Measurements from ENCODE around the gene GHRHR.

GHRHR gene

DNA sequence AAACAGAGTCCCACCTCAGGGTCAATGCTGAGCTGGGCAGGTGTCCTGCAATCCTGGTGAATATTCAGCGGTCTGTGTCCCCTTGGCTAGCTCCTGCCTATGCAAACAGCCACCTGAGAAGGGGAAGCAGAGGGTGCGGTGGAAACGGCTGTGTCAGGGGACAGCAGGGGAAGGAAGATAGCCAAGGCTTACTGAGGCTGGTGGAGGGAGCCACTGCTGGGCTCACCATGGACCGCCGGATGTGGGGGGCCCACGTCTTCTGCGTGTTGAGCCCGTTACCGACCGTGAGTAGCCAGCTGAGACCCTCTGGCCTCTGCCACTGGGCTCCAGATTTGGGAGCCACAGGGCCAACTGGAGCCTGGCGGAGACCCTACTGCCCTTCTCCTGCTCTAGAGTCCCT lies at the start of gene GHRHR:
Gene GHRHR, plus strand, starts transcription at position 112 of the 400 bp plus-strand sequence. Its CDS starts 116 bp downstream, at position 228.
- DNase-seq, result no peak

DNA sequence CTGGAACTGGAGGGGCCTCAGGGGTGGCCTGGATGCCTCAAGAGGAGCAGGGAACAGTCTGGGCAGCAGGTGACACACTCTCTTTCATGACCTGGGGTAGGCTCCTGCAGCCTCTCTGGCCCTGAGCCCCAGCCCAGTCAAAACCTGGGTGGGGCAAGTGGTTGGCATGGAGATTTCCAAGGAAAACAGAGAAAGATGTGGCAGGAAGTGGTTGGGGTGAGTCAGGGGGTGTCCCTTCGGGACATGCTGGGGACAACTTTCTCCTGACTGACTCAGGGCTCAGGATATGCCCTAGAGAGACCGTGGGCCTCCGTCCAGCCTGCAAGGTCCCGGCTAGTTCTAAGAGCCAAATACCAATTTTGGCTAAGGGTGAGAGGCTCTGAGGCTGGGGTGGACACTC lies 49.2 kb upstream of the GHRHR start:
- peak; percentile 32 for DNase-seq

DNA sequence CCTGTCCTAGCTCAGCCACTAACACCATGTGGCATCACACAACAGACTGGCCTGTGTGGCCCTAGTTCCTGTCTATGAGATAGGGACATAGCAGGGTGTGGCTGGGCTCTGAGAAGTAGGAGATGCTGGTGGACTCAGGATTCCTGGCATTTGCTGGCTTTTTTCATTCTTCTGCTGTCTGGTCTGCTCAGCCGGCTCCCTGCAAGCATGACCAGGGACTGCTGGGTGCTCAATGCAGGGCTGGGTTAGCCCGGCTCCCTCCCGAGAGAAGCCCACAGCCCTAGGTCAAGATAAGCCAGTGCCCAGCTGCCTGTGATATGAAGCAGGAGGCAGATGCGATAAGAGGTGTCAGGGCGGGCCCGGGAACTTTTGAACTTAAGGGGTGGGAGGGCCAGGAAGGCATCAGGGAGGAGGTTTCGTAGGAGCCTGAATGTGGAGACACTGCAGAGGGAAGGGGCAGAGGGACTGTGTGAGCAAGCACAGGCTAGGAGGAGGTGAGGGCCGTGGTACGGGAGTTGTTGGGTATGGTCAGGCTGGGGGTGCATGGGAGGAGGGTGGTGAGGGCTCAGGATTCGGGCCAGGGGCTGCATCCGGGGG lies 48.6 kb upstream of the GHRHR start:
- DNase-seq, result peak; percentile 90

DNA sequence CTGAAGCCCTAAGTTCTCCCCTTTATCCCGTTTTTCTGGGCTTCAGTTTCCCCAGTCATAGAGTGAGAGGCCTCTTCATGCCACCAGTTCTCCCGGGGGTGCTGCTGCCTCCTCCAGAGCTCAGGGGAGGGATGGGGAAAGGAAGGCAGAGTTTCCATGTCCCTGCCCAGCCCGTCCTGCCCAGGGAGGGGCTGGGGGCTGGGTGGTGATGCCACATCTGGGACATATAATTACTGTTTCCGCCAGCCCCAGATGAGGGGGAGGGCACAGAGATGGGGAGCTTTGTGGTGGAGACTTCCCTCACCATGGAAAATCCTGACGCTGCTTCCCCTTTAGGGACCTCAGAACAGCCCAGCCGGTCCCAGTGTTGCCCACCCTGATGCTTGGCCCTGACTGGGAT lies 48.0 kb upstream of the GHRHR start:
- DNase-seq, result no peak

DNA sequence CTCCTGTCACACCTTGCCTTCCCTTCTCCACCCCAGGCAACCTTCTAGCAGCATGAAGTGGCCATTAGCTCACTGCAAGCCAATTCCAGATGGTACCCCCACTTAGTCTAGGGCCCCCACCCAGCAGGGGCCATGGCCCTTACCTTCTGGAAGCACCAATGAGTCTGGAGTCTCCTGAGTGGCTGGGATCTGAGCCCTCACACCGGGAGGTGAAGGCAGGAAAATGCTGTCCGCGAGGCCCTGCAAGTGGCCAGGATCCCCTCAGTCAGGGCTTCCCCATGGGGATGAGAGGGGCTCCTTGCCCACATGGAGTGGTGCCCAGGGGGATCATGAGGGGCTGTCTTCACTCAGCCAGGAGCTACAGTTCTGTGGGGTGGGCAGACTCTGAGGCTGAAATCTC lies 47.5 kb upstream of the GHRHR start:
- DNase-seq, result no peak

DNA sequence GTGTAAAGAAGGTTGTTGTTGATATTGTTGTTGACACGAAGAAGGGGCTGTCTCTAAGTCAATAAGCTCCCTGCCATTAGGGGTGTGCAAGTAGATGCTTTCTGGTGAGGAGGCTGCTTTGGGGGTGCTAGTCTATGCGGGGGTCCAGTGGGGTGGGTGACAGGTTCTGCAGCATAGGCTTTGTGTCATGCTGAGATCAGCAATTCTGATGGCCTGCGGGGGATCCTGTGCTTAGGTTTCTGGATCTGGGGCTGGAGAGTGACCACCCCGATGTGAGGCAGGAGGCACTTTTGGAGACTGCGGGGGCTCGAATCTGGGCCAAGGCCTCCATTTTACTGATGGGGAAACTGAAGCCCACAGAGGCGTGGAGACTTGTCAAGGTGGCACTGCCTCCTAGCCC lies 47.0 kb upstream of the GHRHR start:
- no peak for DNase-seq

DNA sequence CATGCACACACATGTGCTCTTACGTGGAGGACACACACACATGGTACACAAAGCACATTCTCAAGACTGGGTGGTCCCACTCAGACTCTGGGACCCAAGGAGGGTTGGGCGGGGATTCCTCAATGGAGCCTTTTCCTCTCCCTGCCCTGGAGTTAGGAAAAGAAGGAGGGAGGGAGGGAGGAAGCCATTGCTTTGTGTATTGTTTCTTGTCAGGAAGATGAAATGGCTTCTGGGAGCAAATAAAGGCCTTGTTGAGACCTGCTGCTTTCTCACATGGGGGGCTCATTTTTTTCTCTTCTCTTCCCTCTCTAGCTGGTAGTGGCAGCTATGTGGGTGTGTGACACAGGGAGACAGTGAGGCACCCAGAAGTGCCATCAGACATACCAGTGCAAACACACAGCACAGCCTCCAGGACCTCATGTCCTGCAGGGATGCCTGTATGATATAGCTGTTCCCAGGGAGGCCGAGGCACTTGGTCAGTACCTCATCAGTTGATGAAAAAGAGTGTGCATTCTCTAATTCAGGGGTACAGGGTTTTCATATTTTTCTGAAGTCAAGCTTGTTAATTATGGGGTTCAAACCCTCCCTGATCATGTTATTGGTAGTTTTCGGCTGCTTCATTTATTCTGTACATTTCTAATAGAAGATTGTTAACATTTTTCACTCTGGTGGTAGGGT lies 46.4 kb upstream of the GHRHR start:
- DNase-seq, result no peak

DNA sequence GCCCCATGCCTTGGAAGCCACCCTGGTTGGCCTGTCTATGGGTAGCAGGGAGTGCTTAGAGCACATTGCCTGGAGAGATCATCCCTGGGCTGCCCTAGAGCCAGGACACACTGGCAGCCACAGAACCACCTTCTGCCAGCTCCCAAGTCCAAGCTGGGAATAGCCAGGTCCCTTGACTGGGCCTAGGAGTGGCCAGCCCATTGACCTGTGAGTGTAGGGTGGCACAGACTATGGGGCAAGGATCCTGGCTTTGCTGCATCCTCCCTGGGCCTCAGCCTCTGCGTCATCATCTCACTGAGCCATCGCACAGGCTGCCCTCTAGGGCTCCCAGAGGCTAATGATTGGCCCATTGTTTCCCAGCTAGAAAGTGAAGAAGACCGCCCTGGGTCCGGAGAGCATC lies 45.1 kb upstream of the GHRHR start:
- DNase-seq, result no peak

DNA sequence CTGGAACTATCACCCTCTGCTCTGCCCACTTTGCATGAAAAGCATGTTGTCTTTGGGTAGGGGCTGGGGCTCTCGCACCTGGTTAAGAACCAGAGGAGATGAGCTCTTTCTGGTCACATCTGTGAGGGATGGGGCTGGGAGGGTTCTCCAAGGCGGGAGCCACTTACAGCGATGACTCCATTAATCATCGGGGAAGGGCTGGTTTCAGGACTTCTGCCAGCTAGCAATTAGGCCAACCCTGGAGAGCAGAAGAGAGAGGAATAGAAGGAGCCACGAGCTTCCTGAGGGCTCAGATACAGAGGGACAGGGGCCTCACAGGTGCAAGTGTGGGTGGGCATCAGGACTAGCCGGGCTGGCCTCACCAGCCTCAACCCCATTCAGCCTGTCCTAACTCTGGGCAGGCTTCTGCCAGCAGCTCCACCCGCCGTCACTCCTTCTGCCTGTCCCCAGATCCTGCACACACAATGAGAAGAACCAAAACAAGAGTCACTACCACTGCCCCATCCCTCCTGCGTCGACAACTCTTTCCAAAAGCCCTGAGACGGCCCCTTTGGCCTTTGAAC lies 43.7 kb upstream of the GHRHR start:
- DNase-seq, result no peak

DNA sequence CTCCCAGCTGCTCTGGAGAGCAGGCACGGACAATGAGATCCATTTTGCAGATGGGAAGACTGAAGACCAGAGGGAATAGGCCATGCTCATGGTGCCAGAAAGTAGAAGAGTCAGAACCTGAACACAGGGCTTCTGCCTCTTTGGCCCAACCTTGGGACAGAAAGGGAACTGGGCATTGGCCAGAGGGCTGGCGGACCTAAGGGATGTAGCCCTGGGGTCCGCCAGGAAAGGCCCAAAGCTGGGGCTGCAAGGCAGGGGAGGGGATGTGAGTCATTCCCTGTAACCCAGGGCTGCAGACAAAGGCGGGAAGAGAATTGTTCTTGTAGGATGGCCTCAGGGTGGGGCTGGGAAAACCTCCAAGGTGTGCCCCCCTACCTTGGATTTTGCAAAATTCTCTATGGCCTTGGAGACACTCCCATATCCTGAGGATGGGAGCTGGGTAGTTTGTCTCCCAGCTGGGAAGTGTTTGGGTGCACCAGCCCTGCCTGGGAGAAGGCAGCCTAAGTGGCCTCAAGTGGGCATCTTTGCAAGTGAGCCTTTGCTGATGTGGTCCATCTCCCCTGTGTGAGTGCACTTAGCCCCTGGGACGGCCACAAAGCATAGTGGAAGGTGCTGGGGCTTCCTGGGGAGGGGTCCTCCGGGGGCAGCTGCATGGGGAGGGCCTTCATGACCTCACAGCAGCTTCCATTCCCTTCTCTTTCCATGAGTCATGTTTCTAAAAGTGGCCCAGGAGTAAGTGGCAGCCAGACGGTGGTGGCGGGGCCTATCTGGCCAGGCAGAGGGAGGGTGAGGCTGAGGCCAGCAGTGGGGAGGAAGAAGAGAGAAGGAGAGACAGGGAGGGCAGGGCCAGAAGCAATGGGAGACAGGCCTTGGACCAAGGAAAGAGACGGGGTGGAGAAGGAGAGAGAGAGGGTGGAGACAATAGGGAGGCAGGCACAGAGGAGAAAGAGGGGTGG lies 42.9 kb upstream of the GHRHR start:
- peak; percentile 36 for DNase-seq

DNA sequence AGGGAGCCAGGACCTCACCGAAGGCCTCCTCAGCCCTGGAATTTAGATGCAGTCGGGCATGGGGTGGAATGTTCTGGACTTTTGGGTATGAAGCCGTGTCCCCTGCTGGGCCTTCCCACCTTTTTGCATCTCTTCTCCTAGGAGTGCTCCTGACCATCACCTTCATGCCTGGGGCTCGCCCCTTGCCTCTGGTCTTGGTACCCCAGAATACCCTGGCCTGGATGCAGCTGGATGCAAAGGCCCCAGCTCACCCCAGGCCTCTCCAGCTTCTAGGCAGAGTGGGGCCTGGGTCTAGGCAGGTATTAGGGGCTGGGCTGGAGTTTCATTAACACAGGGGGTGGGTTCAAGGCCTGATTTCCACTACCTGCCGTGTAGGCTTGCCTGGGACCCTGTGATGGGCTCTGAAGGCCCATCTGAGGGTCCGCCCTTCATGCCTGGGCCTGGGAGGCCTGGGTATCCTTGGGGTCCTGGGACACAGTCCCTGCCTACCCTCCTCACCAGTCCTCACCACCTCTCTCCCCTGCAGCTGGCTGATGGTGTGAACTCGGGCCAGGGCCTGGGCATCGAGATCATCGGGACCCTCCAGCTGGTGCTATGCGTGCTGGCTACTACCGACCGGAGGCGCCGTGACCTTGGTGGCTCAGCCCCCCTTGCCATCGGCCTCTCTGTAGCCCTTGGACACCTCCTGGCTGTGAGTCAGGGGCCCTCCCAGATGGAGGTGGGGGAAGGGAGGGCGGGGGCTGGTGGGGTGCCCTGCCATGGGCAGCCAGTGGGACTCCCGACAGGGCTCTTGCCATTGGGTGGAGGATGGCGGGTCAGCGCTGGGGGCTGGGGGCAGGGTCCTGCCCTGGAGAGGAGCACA lies 42.0 kb upstream of the GHRHR start:
- no peak for DNase-seq

DNA sequence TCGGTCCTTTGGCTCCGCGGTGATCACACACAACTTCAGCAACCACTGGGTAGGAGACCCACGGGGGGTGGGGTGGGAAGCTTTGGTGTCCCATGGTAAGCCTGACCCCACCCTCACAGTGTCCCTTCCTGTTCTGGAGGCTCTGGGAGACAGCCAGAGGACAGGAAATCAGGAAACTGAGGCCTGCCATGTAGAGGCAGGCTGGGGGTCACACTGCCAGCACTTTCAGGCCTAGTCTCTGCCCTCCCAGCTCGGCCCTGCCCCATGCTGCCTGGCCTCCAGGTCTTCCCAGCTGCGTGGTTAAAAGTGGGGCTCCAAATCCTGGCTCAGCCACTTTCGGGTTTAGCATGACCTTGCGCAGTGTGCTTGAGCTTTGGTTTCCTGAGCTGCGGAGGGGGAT lies 41.2 kb upstream of the GHRHR start:
- no peak for DNase-seq

DNA sequence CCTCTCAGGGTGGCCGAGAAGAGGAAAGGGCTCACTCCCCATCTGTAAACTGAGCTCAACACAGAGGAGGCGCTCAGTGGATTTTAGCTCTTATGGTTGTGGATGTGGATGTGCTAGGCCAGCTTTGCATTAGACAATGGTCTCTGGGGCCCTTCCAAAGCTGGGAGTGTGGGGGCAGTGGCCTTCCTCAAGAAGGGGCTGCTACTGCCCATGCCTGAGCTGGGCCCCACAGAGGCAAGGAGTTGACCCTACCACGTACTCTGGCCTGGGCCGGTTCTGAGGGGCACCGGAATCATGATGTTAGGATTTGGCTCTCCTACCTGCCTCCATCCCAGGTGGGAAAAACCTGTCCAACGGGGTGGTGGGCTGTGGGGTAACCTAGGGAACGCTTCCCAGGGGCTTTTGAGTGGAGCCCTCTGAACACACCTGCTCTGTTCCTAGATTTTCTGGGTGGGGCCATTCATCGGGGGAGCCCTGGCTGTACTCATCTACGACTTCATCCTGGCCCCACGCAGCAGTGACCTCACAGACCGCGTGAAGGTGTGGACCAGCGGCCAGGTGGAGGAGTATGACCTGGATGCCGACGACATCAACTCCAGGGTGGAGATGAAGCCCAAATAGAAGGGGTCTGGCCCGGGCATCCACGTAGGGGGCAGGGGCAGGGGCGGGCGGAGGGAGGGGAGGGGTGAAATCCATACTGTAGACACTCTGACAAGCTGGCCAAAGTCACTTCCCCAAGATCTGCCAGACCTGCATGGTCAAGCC lies 40.6 kb upstream of the GHRHR start:
- DNase-seq, result no peak

DNA sequence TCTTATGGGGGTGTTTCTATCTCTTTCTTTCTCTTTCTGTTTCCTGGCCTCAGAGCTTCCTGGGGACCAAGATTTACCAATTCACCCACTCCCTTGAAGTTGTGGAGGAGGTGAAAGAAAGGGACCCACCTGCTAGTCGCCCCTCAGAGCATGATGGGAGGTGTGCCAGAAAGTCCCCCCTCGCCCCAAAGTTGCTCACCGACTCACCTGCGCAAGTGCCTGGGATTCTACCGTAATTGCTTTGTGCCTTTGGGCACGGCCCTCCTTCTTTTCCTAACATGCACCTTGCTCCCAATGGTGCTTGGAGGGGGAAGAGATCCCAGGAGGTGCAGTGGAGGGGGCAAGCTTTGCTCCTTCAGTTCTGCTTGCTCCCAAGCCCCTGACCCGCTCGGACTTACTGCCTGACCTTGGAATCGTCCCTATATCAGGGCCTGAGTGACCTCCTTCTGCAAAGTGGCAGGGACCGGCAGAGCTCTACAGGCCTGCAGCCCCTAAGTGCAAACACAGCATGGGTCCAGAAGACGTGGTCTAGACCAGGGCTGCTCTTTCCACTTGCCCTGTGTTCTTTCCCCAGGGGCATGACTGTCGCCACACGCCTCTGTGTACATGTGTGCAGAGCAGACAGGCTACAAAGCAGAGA lies 39.9 kb upstream of the GHRHR start:
- DNase-seq, result no peak

DNA sequence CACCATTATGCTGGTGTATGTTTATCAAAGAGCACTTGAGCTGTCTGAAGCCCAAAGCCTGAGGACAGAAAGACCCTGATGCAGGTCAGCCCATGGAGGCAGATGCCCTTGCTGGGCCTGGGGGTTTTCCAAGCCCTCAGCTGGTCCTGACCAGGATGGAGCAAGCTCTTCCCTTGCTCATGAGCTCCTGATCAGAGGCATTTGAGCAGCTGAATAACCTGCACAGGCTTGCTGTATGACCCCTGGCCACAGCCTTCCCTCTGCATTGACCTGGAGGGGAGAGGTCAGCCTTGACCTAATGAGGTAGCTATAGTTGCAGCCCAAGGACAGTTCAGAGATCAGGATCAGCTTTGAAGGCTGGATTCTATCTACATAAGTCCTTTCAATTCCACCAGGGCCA lies 39.1 kb upstream of the GHRHR start:
- no peak for DNase-seq

DNA sequence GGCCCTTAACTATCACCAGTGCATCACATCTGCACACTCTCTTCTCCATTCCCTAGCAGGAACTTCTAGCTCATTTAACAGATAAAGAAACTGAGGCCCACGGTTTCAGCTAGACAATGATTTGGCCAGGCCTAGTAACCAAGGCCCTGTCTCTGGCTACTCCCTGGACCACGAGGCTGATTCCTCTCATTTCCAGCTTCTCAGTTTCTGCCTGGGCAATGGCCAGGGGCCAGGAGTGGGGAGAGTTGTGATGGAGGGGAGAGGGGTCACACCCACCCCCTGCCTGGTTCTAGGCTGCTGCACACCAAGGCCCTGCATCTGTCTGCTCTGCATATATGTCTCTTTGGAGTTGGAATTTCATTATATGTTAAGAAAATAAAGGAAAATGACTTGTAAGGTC lies 38.6 kb upstream of the GHRHR start:
- DNase-seq, result no peak

DNA sequence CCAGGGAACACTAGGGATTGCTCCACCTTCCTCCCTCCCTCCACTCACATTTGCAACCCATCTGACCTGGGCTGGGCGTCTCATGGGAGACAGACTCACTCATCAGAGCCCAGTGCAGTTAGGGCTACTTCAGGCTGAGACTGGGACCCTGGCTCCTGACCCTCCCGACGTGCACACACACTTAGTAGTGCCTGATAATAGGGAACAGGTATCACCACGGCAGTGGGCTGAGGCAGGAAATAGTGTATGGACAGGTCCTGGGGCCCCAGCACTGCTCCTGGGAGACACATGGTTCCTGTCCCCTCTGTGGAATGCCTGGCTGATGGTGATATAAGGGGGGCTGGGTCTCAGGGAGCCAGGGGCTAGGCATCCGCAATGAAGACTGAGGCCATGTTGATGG lies 37.8 kb upstream of the GHRHR start:
- no peak for DNase-seq

DNA sequence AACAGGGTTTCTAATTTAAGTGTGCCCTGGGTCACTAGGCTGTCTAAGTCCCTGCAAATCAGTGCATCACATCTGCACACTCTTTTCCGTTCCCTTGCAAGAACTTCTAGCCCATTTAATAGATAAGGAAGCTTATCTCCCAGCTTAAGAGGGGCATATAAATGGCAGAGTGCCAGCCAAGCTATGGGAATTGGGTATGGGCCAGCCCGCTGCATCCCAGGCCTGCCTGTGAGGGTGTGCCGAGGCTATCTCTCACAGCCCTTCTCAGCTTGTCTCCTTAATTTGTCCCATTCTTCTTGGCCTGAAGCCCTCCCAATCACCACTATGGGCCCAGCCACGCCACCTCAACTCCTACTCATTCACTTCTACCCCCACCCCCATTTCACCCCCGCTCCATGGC lies 37.4 kb upstream of the GHRHR start:
- peak; percentile 46 for DNase-seq

DNA sequence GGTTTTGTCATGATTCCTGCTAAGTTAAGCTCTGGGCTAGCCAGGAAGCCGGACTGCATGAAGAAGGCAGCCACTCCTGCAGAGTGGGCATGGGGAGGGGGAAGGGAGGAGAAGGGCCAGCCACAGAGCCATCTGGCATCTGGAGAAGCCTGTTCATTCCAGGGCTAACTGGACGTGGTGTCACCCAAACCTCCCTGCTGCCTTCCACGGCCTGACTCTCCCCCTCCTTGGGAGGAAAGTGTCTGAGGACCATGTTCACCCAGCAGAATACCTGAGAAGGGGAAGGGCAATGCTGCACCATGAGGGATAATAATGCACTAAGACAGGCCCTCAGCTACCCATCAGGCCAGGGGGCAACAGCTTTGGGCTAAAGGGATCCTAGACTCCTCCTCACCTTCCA lies 36.7 kb upstream of the GHRHR start:
- no peak for DNase-seq

DNA sequence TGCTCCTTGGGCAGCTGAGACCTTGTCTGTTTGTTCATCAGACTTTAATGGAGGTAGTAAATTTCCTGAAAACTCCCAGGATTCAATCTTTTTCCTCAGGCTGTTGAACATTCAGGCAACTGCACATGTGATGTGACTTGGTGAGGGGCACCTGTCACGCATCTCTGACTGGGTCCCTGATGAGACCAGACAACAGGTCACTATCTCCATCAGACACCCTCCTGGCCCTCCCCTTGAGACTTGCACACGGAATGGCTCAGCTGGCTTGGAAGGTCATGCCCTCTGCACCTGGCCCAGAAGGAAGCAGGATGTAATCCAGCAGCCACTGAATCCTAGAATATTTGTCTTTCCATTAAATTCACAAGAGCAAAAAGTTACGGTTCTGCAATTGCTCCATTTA lies 36.2 kb upstream of the GHRHR start:
- no peak for DNase-seq

DNA sequence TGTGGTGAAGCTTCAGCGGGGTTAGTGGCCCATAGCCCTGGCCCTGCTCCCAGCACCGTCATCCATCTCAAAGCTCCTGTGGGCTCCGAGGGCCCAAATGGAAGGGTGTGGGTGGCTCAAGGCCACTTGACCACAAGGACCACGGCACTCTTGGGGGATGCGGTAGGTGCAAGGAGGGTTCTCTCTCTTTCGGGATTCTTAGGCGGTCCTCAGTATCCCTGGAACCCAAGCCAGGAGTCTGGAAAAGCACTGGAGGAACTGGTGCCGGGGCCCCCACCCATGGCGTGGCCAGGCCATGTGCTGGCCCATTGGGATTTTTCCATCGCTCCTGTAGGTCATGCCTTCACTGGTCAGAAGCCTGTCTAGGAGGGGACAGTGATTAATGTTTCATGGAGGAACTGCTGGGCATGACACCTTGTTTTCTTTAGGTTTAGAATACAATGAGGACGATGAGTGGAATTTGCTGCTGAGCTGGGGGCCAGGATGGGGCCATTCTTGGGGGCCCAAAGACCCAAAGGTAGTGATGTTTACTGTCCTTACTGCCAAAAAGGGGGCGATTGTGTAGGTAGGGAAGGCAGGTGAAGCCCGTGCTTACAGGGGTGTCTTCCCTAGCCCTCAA lies 35.4 kb upstream of the GHRHR start:
- no peak for DNase-seq
